Measurements from ENCODE around the gene MXI1. TPM values are rescaled to one million over a fixed set of nuclear protein-coding genes. Genes with fewer than 3 reads are reported as not detected.

Gene MXI1
- total and polyA plus RNA-seq, 4 donors, result 11.2 to 55.8 (median 18.7) TPM

DNA sequence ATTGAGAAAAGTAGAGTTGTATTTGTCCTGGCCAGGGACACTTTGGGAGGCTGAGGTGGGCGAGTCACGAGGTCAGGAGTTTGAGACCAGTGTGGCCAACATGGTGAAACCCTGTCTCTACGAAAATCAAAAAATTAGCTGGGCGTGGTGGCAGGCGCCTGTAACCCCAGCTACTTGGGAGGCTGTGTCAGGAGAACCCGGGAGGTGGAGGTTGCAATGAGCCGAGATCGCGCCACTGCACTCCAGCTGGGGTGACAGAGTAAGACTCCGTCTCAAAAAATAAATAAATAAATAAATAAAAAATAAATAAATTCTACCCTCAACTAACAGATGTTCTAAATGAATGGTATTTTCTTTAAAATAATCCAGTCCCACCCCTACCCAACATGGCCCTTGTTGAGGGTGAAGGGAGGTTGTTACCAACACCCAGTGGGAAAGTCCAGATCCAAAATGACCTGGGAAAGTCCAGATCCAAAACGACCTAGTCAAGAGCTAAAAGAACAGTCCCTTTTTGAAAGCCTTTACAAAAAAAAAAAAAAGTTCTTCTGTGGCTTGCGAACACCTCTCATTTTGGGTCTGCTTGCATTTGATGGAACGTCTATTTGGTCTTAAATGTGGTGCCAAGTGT is 16.0 kb downstream of the MXI1 start:
- TF ChIP-seq, protein P1, sequence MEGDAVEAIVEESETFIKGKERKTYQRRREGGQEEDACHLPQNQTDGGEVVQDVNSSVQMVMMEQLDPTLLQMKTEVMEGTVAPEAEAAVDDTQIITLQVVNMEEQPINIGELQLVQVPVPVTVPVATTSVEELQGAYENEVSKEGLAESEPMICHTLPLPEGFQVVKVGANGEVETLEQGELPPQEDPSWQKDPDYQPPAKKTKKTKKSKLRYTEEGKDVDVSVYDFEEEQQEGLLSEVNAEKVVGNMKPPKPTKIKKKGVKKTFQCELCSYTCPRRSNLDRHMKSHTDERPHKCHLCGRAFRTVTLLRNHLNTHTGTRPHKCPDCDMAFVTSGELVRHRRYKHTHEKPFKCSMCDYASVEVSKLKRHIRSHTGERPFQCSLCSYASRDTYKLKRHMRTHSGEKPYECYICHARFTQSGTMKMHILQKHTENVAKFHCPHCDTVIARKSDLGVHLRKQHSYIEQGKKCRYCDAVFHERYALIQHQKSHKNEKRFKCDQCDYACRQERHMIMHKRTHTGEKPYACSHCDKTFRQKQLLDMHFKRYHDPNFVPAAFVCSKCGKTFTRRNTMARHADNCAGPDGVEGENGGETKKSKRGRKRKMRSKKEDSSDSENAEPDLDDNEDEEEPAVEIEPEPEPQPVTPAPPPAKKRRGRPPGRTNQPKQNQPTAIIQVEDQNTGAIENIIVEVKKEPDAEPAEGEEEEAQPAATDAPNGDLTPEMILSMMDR (IDR thresholded peaks at IDR 0.05; ENCODE audit: control extremely low read depth, extremely low read depth), result no peak
- H3K4me1 ChIP-seq (ENCODE audit: control insufficient read depth in 5 of 5, insufficient read depth in 5 of 5, low read length in 5 of 5), result peaks cover 0 to 24% (median 8%) of the 10 kb centered on the region in 5 donors
- H3K27me3 ChIP-seq (ENCODE audit: control insufficient read depth in 3 of 3, insufficient read depth in 3 of 3, low read length in 2 of 3), result no peaks in the 10 kb centered on the region
- H3K36me3 ChIP-seq (ENCODE audit: control insufficient read depth in 4 of 4, insufficient read depth in 4 of 4, low read length in 4 of 4), result peaks cover 0 to 2% (median 0%) of the 10 kb centered on the region in 4 donors
- H3K27ac ChIP-seq (ENCODE audit: low read depth in 1 of 2, low read length in 1 of 2), result no peak overlapping the region
- no peaks in the 10 kb centered on the region for H3K9me3 ChIP-seq (ENCODE audit: control insufficient read depth in 4 of 4, insufficient read depth in 3 of 4, low read length in 3 of 4)
- WGBS, 2 donors, result 87 to 91% methylated on average over 13 of the region's 13 CpGs
- DNase-seq (no peak), ATAC-seq (ENCODE audit: insufficient read depth, low FRiP score) (no peak)
- no peak overlapping the region for H3K9ac ChIP-seq (ENCODE audit: insufficient read depth in 1 of 2, low read length in 2 of 2)
- no peak overlapping the region for H3K4me3 ChIP-seq

DNA sequence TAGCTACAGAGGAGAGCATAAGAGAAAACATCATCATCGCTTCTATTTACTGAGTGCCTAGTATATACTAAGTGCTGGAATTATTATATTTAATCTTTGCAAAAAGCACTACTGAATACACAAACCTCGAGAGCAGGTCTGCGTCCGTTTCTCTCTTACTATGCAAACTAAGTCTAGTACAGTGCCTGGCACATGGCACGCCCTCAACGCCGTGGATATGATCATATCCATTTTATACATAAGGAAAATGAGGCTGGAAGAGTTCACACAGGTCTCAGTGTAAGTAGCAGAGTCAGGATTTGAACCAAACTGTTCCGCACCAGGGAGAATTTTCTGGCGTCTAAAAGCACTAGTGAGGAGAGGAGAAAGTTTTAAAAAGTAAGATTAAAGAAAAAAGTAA is 17.6 kb downstream of the MXI1 start:
- Histone ChIP-seq H3K36me3 (ENCODE audit: control insufficient read depth in 4 of 4, insufficient read depth in 4 of 4, low read length in 4 of 4) (peaks cover 0 to 9% (median 1%) of the 10 kb centered on the region in 4 donors), H3K27ac (ENCODE audit: low read depth in 1 of 2, low read length in 1 of 2) (peak overlapping the region in 1 of 2 donors; percentile 81), H3K9me3 (ENCODE audit: control insufficient read depth in 4 of 4, insufficient read depth in 3 of 4, low read length in 3 of 4) (no peaks in the 10 kb centered on the region), H3K27me3 (ENCODE audit: control insufficient read depth in 3 of 3, insufficient read depth in 3 of 3, low read length in 2 of 3) (no peaks in the 10 kb centered on the region), H3K9ac (ENCODE audit: insufficient read depth in 1 of 2, low read length in 2 of 2) (no peak overlapping the region), H3K4me3 (no peak overlapping the region), H3K4me1 (ENCODE audit: control insufficient read depth in 5 of 5, insufficient read depth in 5 of 5, low read length in 5 of 5) (peaks cover 0 to 24% (median 8%) of the 10 kb centered on the region in 5 donors)
- DNase-seq, result no peak
- ATAC-seq (ENCODE audit: insufficient read depth, low FRiP score), result no peak
- TF ChIP-seq, protein P1 (IDR thresholded peaks at IDR 0.05; ENCODE audit: control extremely low read depth, extremely low read depth), result no peak
- 68 to 79% methylated on average over 9 of the region's 9 CpGs for WGBS, 2 donors

DNA sequence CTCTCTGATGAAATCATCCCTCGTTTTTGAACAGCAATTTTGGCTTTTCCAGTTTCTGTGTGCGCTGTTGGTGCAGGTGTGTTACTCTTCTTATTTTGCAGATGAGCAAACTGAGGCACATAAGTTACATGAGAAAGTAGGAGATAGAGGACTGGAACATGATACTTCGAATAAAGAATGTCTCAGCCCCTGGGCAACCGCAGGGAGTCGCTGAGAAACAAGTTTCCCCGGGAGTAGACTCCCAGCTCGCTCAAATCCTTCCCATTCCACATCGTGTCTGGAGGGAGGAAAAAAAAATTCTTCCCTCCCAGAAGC is 18.0 kb downstream of the MXI1 start:
- peak overlapping the region; percentile 21 for H3K4me3 ChIP-seq
- H3K9me3 ChIP-seq (ENCODE audit: control insufficient read depth in 4 of 4, insufficient read depth in 3 of 4, low read length in 3 of 4), result no peaks in the 10 kb centered on the region
- peak overlapping the region in 1 of 2 donors; percentile 83 for H3K9ac ChIP-seq (ENCODE audit: insufficient read depth in 1 of 2, low read length in 2 of 2)
- H3K4me1 ChIP-seq (ENCODE audit: control insufficient read depth in 5 of 5, insufficient read depth in 5 of 5, low read length in 5 of 5), result peaks cover 0 to 24% (median 6%) of the 10 kb centered on the region in 5 donors
- DNase-seq (no peak), ATAC-seq (ENCODE audit: insufficient read depth, low FRiP score) (no peak)
- peak overlapping the region; percentile 35 to 81 for H3K27ac ChIP-seq (ENCODE audit: low read depth in 1 of 2, low read length in 1 of 2)
- WGBS, 2 donors, result 2 to 5% methylated on average over 8 of the region's 8 CpGs
- TF ChIP-seq, protein P1 (IDR thresholded peaks at IDR 0.05; ENCODE audit: control extremely low read depth, extremely low read depth), result no peak
- H3K36me3 ChIP-seq (ENCODE audit: control insufficient read depth in 4 of 4, insufficient read depth in 4 of 4, low read length in 4 of 4), result peaks cover 0 to 10% (median 1%) of the 10 kb centered on the region in 4 donors
- H3K27me3 ChIP-seq (ENCODE audit: control insufficient read depth in 3 of 3, insufficient read depth in 3 of 3, low read length in 2 of 3), result no peaks in the 10 kb centered on the region

All from lung (tissue), 12 donors.